AG09309 (cell line): Measurements from ENCODE around the gene UGT1A5.
"Not testable (repeated sequence)": the region's sequence is repeated elsewhere in the genome, so short reads cannot be mapped to it uniquely, and the experiment has no call there.

ENCODE experiments used
- DNase-seq: peaks from one replicate; pipeline ENCODE4 v3.0.0-alpha.2; 2010; ENCODE audit warnings: low read depth
- H3K4me3 ChIP-seq: 2 replicates; pipeline ENCODE4 v1.5.1; 2011; ENCODE audit warnings: mild to moderate bottlenecking, low read depth, low read length, moderate library complexity; ENCODE audit not compliant: control insufficient read depth
- TF ChIP-seq, protein P1 (sequence below): IDR thresholded peaks from 2 replicates; pipeline ENCODE4 v1.5.1; 2011; ENCODE audit warnings: mild to moderate bottlenecking, low read depth, low read length, inconsistent platforms; ENCODE audit not compliant: insufficient read depth, control insufficient read depth; ENCODE audit errors: missing control alignments

Gene UGT1A5

DNA sequence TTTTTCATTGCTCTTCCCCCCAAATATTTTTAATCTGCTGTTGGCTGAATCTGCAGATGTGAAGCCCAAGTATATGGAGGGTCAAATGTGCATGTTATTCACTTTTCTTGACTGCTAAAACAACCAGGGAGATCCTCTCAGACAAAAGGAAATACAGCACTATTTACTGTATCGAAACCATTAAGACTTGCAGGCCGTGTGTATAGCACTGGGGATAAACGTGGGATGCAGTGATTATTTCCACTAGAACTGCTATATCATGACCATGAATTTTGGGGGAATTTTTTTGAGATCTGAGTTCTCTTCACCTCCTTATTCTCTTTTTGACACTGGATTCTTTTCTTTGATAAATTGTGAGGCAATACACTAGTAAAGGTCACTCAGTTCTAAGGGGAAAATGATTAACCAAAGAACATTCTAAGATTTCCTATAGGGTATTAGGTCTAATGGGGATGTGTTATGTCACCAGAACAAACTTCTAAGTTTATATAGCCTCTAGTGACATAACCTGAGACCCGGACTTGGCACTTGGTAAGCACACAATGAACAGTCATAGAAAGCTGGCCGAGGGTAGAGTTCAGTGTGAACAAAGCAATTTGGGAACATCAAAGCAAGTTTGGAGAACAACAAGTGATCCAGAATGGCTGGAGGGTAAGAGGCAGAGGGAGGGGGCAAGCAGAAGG lies 32.5 kb downstream of the UGT1A5 start:
- no peak overlapping the region for H3K4me3 ChIP-seq
- DNase-seq, result no peak
- TF ChIP-seq, protein P1, sequence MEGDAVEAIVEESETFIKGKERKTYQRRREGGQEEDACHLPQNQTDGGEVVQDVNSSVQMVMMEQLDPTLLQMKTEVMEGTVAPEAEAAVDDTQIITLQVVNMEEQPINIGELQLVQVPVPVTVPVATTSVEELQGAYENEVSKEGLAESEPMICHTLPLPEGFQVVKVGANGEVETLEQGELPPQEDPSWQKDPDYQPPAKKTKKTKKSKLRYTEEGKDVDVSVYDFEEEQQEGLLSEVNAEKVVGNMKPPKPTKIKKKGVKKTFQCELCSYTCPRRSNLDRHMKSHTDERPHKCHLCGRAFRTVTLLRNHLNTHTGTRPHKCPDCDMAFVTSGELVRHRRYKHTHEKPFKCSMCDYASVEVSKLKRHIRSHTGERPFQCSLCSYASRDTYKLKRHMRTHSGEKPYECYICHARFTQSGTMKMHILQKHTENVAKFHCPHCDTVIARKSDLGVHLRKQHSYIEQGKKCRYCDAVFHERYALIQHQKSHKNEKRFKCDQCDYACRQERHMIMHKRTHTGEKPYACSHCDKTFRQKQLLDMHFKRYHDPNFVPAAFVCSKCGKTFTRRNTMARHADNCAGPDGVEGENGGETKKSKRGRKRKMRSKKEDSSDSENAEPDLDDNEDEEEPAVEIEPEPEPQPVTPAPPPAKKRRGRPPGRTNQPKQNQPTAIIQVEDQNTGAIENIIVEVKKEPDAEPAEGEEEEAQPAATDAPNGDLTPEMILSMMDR, result no peak

DNA sequence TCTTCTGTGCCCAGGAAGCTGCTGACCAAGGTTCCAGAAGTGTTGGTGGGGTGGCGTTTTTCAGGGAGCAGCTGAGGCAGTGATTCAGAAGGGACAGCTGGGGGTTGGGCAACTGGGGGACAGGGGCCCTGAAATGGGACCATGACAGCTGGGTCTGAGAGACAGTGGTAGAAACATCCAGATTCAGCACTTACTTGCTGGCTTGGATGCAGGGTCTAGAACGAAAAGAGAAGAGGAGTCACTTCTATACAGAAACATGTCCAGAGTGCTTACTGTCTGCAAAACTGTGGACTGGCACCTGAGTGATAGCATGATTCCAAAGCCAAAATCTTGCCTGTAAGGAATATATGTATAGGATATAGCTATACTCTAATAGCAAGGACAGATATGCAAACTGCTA lies 33.1 kb downstream of the UGT1A5 start:
- not testable (repeated sequence) for DNase-seq, H3K4me3 ChIP-seq

DNA sequence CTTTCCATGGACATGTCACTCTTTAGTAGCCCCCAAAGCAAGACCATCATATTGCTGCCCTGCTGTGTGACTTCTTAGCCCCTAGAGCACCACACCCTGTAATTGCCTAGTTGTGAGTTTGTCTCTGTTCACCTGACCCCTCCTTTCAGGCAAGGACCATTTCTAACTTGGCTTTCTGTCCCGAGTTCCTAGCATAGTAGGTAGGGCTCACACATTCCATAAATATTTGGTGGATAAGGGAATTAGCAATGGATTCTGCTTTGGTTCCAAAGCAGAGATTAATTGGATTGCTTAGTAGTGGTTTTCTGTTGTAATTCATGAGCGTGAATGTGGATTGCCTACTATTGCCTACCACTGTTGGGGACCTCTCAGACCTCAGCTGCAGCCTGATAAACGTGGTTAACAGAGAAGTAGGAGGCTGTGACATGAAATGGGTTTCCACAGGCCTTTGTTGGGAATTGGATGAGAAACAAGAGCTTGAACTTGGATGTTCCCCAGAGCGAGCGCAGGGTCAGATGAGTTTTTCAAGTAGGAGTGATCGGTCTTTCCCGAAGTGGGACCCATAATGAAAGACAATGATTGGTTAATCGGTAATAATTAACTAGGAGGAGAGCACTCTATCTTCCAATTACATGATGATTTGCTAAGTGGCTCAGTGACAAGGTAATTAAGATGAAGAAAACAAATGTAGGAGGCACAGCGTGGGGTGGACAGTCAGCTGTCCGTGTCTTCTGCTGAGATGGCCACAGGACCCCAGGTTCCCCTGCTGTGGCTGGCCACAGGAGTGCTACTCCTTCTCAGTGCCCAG lies 34.0 kb downstream of the UGT1A5 start:
- no peak for DNase-seq
- TF ChIP-seq, protein P1, result no peak
- H3K4me3 ChIP-seq, result no peak overlapping the region

DNA sequence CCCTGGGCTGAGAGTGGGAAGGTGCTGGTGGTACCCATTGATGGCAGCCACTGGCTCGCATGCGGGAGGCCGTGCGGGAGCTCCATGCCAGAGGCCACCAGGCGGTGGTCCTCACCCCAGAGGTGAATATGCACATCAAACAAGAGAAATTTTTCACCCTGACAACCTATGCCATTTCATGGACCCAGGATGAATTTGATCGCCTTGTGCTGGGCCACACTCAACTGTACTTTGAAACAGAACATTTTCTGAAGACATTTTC lies 34.5 kb downstream of the UGT1A5 start:
- no peak for DNase-seq
- TF ChIP-seq, protein P1, result no peak
- H3K4me3 ChIP-seq, result no peak overlapping the region

DNA sequence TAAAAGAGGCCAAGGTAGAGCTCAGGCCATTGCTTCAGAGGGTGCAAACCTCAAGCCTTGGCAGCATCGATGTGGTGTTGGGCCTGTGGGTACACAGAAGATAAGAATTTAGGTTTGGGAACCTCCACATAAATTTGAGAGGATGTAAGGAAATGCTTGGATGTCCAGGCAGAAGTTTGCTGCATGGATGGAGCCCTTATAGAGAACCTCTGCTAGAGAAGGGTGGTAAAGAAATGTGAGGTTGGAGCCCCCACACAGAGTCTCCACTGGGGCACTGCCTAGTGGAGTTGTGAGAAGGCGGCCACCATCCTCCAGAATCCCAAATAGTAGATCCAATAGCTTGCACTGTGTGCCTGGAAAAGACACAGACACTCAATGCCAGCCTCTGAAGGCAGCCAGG lies 38.0 kb downstream of the UGT1A5 start:
- not testable (repeated sequence) for DNase-seq

DNA sequence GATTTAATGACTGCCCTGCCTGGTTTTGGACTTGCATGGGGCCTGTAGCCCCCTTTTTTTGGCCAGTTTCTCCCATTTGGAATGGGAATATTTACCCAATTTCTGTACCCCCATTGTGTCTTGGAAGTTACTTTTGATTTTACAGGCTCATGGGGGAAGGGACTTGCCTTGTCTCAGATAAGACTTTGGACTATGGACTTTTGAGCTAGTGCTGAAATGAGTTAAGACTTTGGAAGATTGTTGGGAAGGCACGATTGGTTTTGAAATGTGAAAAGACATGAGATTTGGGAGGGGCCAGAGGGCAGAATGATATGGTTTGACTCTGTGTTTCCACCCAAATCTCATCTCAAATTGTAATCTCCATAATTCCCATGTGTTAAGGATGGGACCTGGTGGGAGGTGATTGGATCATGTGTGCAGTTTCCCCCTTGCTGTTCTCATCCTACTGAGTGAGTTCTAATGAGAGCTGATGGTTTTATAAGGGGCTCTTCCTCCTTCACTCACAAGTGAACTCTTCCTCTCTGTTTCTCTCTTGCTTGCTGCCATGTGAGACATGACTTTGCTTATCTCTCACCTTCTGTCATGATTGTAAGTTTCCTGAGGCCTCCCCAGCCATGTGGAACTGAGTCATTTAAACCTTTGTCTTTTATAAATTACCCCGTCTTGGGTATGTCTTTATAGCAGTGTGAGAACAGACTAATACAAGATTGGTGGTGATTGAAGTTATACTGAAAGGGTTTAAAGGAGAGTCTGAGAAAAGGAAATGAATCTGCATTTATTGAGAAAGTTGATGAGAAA lies 38.7 kb downstream of the UGT1A5 start:
- not testable (repeated sequence) for H3K4me3 ChIP-seq, DNase-seq

More for the DNA sequence above, 38.0 kb downstream of the UGT1A5 start:
- not testable (repeated sequence) for H3K4me3 ChIP-seq

DNA sequence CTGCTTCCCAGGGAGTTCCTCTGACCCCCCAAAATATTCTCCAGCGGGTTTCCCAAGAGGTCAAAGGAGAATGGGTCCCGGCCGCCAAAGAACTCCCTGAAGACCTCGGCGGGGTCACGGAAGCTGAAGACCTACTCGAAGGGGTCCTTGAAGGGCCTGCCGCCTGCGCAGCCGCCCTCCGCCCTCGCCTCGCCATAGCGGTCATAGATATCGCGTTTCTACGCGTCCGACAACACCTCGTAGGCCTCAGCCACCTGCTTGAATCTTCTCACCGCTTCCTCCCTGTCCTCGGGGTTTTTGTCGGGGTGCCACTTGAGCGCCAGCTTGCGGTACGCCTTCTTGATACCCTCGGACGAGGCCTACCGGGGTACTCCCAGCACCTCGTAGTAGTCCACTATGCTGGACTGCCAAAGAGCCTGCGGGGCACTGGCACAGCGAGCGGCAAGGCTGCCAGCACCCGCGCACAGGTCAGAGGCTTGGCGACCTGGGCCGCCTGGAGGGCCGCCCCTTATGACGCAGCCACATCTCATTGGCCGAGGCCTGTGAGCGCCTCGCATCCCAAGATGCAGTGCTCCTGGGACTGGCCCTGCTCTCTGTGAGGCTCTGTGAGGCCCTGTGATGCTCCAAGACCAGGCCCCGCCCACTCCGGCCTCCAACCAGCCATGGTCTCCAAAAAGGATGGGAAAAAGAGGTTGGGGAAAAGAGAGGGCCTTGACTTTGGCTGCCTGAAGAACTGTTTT lies 42.3 kb downstream of the UGT1A5 start:
- DNase-seq, result no peak
- TF ChIP-seq, protein P1, result no peak
- H3K4me3 ChIP-seq, result no peak overlapping the region
